Astrocyte (in vitro differentiated cells and primary cell): ENCODE data around the gene ARPIN. TPM values are rescaled to one million over a fixed set of nuclear protein-coding genes. Genes with fewer than 3 reads are reported as not detected.

Experiments
- DNase-seq: peaks from one replicate; pipeline ENCODE4 v3.0.0-alpha.2; 2010; ENCODE audit warnings: low read depth
- FAIRE-seq: peaks from 2 replicates; lab custom pipeline; 2011; peaks lifted over from hg19 to GRCh38; lab: Jason Lieb, UNC
- H2AFZ ChIP-seq: 2 replicates; pipeline ENCODE4 v1.6.0; 2012; ENCODE audit warnings: low read depth, low read length, inconsistent platforms
- H3K27ac ChIP-seq: 2 replicates; pipeline ENCODE4 v1.5.1; 2011; ENCODE audit warnings: low read depth, low read length, inconsistent platforms
- H3K27me3 ChIP-seq: 2 replicates; pipeline ENCODE4 v1.6.0; 2011; ENCODE audit warnings: low read length, inconsistent platforms; ENCODE audit not compliant: insufficient read depth
- H3K36me3 ChIP-seq: 2 replicates; pipeline ENCODE4 v1.5.1; 2011; ENCODE audit warnings: low read length, inconsistent platforms; ENCODE audit not compliant: insufficient read depth
- H3K4me1 ChIP-seq: 2 replicates; pipeline ENCODE4 v1.5.1; 2011; ENCODE audit warnings: low read length, inconsistent platforms; ENCODE audit not compliant: insufficient read depth
- H3K4me2 ChIP-seq: 2 replicates; pipeline ENCODE4 v1.6.0; 2012; ENCODE audit warnings: low read length, inconsistent platforms
- H3K4me3 ChIP-seq: 2 replicates; pipeline ENCODE4 v1.5.1; 2011; ENCODE audit warnings: low read depth, mild to moderate bottlenecking, low read length, inconsistent platforms; ENCODE audit not compliant: insufficient read depth
- H3K79me2 ChIP-seq: 2 replicates; pipeline ENCODE4 v1.6.0; 2012; ENCODE audit warnings: mild to moderate bottlenecking, low read length, inconsistent platforms; ENCODE audit not compliant: insufficient read depth
- H3K9ac ChIP-seq: 2 replicates; pipeline ENCODE4 v1.6.0; 2012; ENCODE audit warnings: mild to moderate bottlenecking, low read length, inconsistent platforms
- H3K9me3 ChIP-seq: 2 replicates; pipeline ENCODE4 v1.5.1; 2012; ENCODE audit warnings: low read depth, mild to moderate bottlenecking, low read length, inconsistent platforms; ENCODE audit not compliant: insufficient read depth
- H4K20me1 ChIP-seq: 2 replicates; pipeline ENCODE4 v1.6.0; 2012; ENCODE audit warnings: low read length, inconsistent platforms; ENCODE audit not compliant: insufficient read depth
- H3K27ac Mint-ChIP-seq: one replicate; pipeline ENCODE4 v1.8.0; 2021; ENCODE audit warnings: mild to moderate bottlenecking, mixed read lengths; ENCODE audit not compliant: unreplicated experiment
- H3K27me3 Mint-ChIP-seq: one replicate; pipeline ENCODE4 v1.8.0; 2021; ENCODE audit warnings: low read depth, mixed read lengths; ENCODE audit not compliant: unreplicated experiment
- H3K36me3 Mint-ChIP-seq: one replicate; pipeline ENCODE4 v1.8.0; 2021; ENCODE audit warnings: low read depth, mixed read lengths; ENCODE audit not compliant: unreplicated experiment
- H3K4me1 Mint-ChIP-seq: one replicate; pipeline ENCODE4 v1.8.0; 2021; ENCODE audit warnings: low read depth, mixed read lengths; ENCODE audit not compliant: unreplicated experiment
- H3K4me3 Mint-ChIP-seq: one replicate; pipeline ENCODE4 v1.8.0; 2021; ENCODE audit warnings: mild to moderate bottlenecking, moderate library complexity, mixed read lengths; ENCODE audit not compliant: unreplicated experiment
- H3K9me3 Mint-ChIP-seq: one replicate; pipeline ENCODE4 v1.8.0; 2021; ENCODE audit warnings: mild to moderate bottlenecking, mixed read lengths; ENCODE audit not compliant: unreplicated experiment
- EZH2 ChIP-seq: IDR thresholded peaks from 2 replicates; pipeline ENCODE4 v1.6.1; 2012; ENCODE audit warnings: mild to moderate bottlenecking, low read length, inconsistent platforms; ENCODE audit not compliant: insufficient read depth
- total RNA-seq: library from RNA; stranded (reverse); gene quantifications from 2 replicates; pipeline ENCODE4 v1.2.1, GENCODE V29; 2021
- TF ChIP-seq, protein P1 (sequence below): IDR thresholded peaks from 2 replicates; pipeline ENCODE4 v1.5.1; 2011; ENCODE audit warnings: low read depth, mild to moderate bottlenecking, inconsistent platforms, low read length, moderate library complexity; ENCODE audit not compliant: insufficient read depth

The ARPIN gene
- total RNA-seq, 1 donor from 2014 or later, result 4.8 TPM

DNA sequence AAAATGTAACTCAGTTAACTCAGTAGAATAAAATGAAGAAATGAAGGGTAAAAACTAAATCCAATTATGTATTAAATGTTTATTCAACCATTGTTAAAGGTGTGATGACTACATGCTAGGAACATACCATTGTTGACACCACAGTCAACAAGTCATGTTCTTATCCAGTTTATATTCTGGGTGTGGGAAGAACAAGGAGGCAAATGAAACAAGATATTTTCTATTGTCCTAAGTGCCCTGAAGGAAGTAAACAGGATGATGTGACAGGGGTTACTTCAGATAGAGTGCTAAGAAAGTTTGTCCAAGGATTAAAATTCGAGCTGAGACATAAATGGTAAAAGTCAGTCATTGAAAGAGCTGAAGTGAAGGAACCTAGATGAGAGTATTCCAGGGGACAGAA, 32.0 kb downstream of the ARPIN start:
- H3K27me3 Mint-ChIP-seq, result no peaks in the 10 kb centered on the region
- Histone ChIP-seq H3K9ac (no peak overlapping the region), H3K79me2 (no peaks in the 10 kb centered on the region), H2AFZ (no peak overlapping the region), H3K36me3 (peaks cover 28% of the 10 kb centered on the region), H4K20me1 (peaks cover 8% of the 10 kb centered on the region), H3K27ac (no peak overlapping the region), H3K4me1 (no peaks in the 10 kb centered on the region), H3K4me2 (no peak overlapping the region), H3K9me3 (no peaks in the 10 kb centered on the region), H3K4me3 (no peak overlapping the region), H3K27me3 (no peaks in the 10 kb centered on the region)
- H3K9me3 Mint-ChIP-seq, result no peaks in the 10 kb centered on the region
- H3K4me3 Mint-ChIP-seq, result no peak overlapping the region
- no peak overlapping the region for H3K27ac Mint-ChIP-seq
- H3K4me1 Mint-ChIP-seq, result no peaks in the 10 kb centered on the region
- no peak for FAIRE-seq
- H3K36me3 Mint-ChIP-seq, result no peaks in the 10 kb centered on the region
- TF ChIP-seq, protein P1, sequence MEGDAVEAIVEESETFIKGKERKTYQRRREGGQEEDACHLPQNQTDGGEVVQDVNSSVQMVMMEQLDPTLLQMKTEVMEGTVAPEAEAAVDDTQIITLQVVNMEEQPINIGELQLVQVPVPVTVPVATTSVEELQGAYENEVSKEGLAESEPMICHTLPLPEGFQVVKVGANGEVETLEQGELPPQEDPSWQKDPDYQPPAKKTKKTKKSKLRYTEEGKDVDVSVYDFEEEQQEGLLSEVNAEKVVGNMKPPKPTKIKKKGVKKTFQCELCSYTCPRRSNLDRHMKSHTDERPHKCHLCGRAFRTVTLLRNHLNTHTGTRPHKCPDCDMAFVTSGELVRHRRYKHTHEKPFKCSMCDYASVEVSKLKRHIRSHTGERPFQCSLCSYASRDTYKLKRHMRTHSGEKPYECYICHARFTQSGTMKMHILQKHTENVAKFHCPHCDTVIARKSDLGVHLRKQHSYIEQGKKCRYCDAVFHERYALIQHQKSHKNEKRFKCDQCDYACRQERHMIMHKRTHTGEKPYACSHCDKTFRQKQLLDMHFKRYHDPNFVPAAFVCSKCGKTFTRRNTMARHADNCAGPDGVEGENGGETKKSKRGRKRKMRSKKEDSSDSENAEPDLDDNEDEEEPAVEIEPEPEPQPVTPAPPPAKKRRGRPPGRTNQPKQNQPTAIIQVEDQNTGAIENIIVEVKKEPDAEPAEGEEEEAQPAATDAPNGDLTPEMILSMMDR, result no peak
- no peak for DNase-seq

- no peaks in the 10 kb centered on the region for H3K4me1 Mint-ChIP-seq
Measured at GRCh38 chr15:89878323-89878722, 34.4 kb downstream of the ARPIN start.

GRCh38 chr15:89877083-89877425, 35.7 kb downstream of the ARPIN start:
- no peak overlapping the region for H3K4me3 Mint-ChIP-seq
- H3K27me3 ChIP-seq, result no peaks in the 10 kb centered on the region
- no peaks in the 10 kb centered on the region for H3K79me2 ChIP-seq
- H2AFZ ChIP-seq, result no peak overlapping the region
- TF ChIP-seq EZH2, result no peak
- TF ChIP-seq, protein P1, result no peak
- peaks cover 5% of the 10 kb centered on the region for H4K20me1 ChIP-seq
- no peak overlapping the region for H3K27ac ChIP-seq
- H3K9ac ChIP-seq, result no peak overlapping the region
- H3K36me3 Mint-ChIP-seq, result no peaks in the 10 kb centered on the region
- peaks cover 15% of the 10 kb centered on the region for H3K36me3 ChIP-seq
- H3K27ac Mint-ChIP-seq, result no peak overlapping the region
- H3K9me3 Mint-ChIP-seq, result no peaks in the 10 kb centered on the region
- H3K4me1 ChIP-seq, result no peaks in the 10 kb centered on the region
- no peaks in the 10 kb centered on the region for H3K9me3 ChIP-seq
- DNase-seq (no peak), FAIRE-seq (no peak)
- H3K4me2 ChIP-seq, result no peak overlapping the region
- no peaks in the 10 kb centered on the region for H3K4me1 Mint-ChIP-seq
- H3K27me3 Mint-ChIP-seq, result no peaks in the 10 kb centered on the region
- H3K4me3 ChIP-seq, result no peak overlapping the region

More at GRCh38 chr15:89878323-89878722, 34.4 kb downstream of the ARPIN start:
- Histone ChIP-seq H3K4me3 (no peak overlapping the region), H3K36me3 (peaks cover 18% of the 10 kb centered on the region), H3K4me2 (no peak overlapping the region), H3K79me2 (no peaks in the 10 kb centered on the region), H3K9me3 (no peaks in the 10 kb centered on the region), H3K27me3 (no peaks in the 10 kb centered on the region), H4K20me1 (peaks cover 5% of the 10 kb centered on the region), H3K4me1 (no peaks in the 10 kb centered on the region), H2AFZ (no peak overlapping the region), H3K27ac (no peak overlapping the region), H3K9ac (no peak overlapping the region)
- TF ChIP-seq, protein P1, result no peak
- TF ChIP-seq EZH2, result no peak
- Mint-ChIP-seq H3K27ac (no peak overlapping the region), H3K4me3 (no peak overlapping the region), H3K27me3 (no peaks in the 10 kb centered on the region), H3K9me3 (no peaks in the 10 kb centered on the region), H3K36me3 (no peaks in the 10 kb centered on the region)
- FAIRE-seq (no peak), DNase-seq (no peak)
